Parathyroid adenoma (tissue), 2 donors: ENCODE results near the gene TAAR6.

Experiments
- H2AFZ ChIP-seq: fragments of 300-600 bp; sonication (generic); one replicate; pipeline ENCODE4 v1.7.0; 2017; ENCODE audit warnings: antibody characterized with exemption, mild to moderate bottlenecking
- H3K27ac ChIP-seq: fragments of 300-600 bp; sonication (generic); one replicate; pipeline ENCODE4 v1.7.0; 2017
- H3K27me3 ChIP-seq: fragments of 300-600 bp; sonication (generic); one replicate; pipeline ENCODE4 v1.7.0; 2017; ENCODE audit warnings: low read length; ENCODE audit not compliant: control insufficient read depth, insufficient read depth
- H3K36me3 ChIP-seq: fragments of 300-600 bp; sonication (generic); one replicate; pipeline ENCODE4 v1.7.0; 2017; ENCODE audit warnings: low read length; ENCODE audit not compliant: control insufficient read depth, insufficient read depth
- H3K4me1 ChIP-seq: fragments of 300-600 bp; sonication (generic); one replicate; pipeline ENCODE4 v1.7.0; 2017; ENCODE audit warnings: control low read depth
- H3K4me2 ChIP-seq: fragments of 300-600 bp; sonication (generic); one replicate; pipeline ENCODE4 v1.7.0; 2017; ENCODE audit warnings: low read length
- H3K4me3 ChIP-seq: fragments of 300-600 bp; sonication (generic); one replicate; pipeline ENCODE4 v1.7.0; 2017; ENCODE audit warnings: low read depth, low read length
- H3K79me2 ChIP-seq: fragments of 300-600 bp; sonication (generic); one replicate; pipeline ENCODE4 v1.7.0; 2017; ENCODE audit warnings: control low read depth
- H3K9ac ChIP-seq: fragments of 300-600 bp; sonication (generic); one replicate; pipeline ENCODE4 v1.7.0; 2017; ENCODE audit warnings: mild to moderate bottlenecking
- H3K9me3 ChIP-seq: fragments of 300-600 bp; sonication (generic); one replicate; pipeline ENCODE4 v1.7.0; 2017; ENCODE audit warnings: low read length; ENCODE audit not compliant: control insufficient read depth
- TF ChIP-seq, protein P1 (sequence below): fragments of 300-600 bp; sonication (generic); IDR thresholded peaks from one replicate; pipeline ENCODE4 v1.7.0; 2017; ENCODE audit warnings: antibody characterized with exemption, mild to moderate bottlenecking
- donor health status: primary hyperparathyroidism.

The TAAR6 gene

DNA sequence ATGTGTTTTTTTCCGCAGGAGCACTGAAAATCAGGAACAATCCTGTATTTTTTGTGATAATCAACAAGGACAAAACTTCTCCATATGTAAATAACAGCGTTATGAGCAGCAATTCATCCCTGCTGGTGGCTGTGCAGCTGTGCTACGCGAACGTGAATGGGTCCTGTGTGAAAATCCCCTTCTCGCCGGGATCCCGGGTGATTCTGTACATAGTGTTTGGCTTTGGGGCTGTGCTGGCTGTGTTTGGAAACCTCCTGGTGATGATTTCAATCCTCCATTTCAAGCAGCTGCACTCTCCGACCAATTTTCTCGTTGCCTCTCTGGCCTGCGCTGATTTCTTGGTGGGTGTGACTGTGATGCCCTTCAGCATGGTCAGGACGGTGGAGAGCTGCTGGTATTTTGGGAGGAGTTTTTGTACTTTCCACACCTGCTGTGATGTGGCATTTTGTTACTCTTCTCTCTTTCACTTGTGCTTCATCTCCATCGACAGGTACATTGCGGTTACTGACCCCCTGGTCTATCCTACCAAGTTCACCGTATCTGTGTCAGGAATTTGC is at the start of gene TAAR6:
Gene TAAR6, plus strand, starts transcription at position 102 of the 557 bp plus-strand sequence. Its CDS starts 0 bp downstream, at position 102.
- TF ChIP-seq, protein P1, sequence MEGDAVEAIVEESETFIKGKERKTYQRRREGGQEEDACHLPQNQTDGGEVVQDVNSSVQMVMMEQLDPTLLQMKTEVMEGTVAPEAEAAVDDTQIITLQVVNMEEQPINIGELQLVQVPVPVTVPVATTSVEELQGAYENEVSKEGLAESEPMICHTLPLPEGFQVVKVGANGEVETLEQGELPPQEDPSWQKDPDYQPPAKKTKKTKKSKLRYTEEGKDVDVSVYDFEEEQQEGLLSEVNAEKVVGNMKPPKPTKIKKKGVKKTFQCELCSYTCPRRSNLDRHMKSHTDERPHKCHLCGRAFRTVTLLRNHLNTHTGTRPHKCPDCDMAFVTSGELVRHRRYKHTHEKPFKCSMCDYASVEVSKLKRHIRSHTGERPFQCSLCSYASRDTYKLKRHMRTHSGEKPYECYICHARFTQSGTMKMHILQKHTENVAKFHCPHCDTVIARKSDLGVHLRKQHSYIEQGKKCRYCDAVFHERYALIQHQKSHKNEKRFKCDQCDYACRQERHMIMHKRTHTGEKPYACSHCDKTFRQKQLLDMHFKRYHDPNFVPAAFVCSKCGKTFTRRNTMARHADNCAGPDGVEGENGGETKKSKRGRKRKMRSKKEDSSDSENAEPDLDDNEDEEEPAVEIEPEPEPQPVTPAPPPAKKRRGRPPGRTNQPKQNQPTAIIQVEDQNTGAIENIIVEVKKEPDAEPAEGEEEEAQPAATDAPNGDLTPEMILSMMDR = no peak
- H3K9ac ChIP-seq = no peak within 1 kb of the TSS
- no peak within 1 kb of the TSS for H2AFZ ChIP-seq
- H3K36me3 ChIP-seq = no peaks in the 10 kb centered on the region
- no peaks in the 10 kb centered on the region for H3K9me3 ChIP-seq
- no peak within 1 kb of the TSS for H3K27ac ChIP-seq
- no peaks in the 10 kb centered on the region for H3K4me1 ChIP-seq
- no peaks in the 10 kb centered on the region for H3K79me2 ChIP-seq
- no peaks in the 10 kb centered on the region for H3K27me3 ChIP-seq
- H3K4me2 ChIP-seq = no peak within 1 kb of the TSS
- no peak within 1 kb of the TSS for H3K4me3 ChIP-seq

GRCh38 chr6:132520953-132521352 is 49.2 kb upstream of the TAAR6 start:
- TF ChIP-seq, protein P1 = no peak
- no peak overlapping the region for H3K9ac ChIP-seq
- no peaks in the 10 kb centered on the region for H3K27me3 ChIP-seq
- no peak overlapping the region for H2AFZ ChIP-seq
- no peaks in the 10 kb centered on the region for H3K9me3 ChIP-seq
- no peak overlapping the region for H3K4me2 ChIP-seq
- H3K4me1 ChIP-seq = no peaks in the 10 kb centered on the region
- no peaks in the 10 kb centered on the region for H3K36me3 ChIP-seq
- no peak overlapping the region for H3K27ac ChIP-seq
- no peak overlapping the region for H3K4me3 ChIP-seq
- H3K79me2 ChIP-seq = no peaks in the 10 kb centered on the region

DNA sequence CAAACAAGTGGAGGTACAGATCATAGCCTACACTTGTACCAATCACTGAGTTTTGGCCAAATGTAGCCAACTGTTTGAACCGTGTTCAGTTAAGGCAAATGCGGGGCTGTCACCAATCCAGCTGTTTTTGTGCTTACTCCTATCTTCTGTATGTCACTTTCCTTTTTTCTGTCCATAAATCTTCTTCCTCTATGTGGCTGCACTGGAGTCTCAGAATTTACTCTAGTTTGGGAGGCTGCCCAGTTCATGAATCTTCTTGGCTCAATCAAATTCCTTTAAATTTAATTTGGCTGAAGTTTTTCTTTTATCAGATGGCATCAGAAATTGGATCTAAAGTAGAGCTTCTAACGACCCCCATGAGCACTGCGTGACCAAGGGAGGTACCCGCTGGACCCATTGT is 45.5 kb upstream of the TAAR6 start:
- no peak overlapping the region for H3K27ac ChIP-seq
- no peaks in the 10 kb centered on the region for H3K79me2 ChIP-seq
- TF ChIP-seq, protein P1 = no peak
- H2AFZ ChIP-seq = no peak overlapping the region
- no peaks in the 10 kb centered on the region for H3K36me3 ChIP-seq
- no peak overlapping the region for H3K4me2 ChIP-seq
- no peaks in the 10 kb centered on the region for H3K4me1 ChIP-seq
- H3K9me3 ChIP-seq = no peaks in the 10 kb centered on the region
- no peak overlapping the region for H3K9ac ChIP-seq
- H3K4me3 ChIP-seq = no peak overlapping the region
- H3K27me3 ChIP-seq = no peaks in the 10 kb centered on the region

DNA sequence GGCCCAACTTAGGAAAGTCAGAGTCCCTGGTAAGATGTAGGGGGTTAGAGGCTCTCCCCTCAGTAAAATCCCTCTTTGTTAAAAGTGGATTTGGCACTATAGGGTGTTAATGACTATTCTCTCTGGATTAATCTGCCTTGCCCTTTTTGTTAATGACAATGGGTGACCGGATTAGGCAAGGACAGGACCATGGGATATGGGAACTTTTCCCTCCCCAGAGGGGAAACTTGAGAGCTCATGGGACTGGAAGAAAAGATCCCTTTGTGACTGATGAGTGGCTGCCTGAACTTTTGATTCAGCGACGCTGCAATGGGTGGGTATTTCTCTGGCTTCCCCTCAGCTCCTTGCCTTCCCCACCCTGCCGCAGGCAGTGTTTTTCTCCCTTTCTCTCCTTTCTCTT is 44.3 kb upstream of the TAAR6 start:
- no peaks in the 10 kb centered on the region for H3K36me3 ChIP-seq
- H3K27me3 ChIP-seq = no peaks in the 10 kb centered on the region
- H3K4me1 ChIP-seq = no peaks in the 10 kb centered on the region
- no peak overlapping the region for H3K4me3 ChIP-seq
- TF ChIP-seq, protein P1 = no peak
- H3K4me2 ChIP-seq = no peak overlapping the region
- no peak overlapping the region for H3K9ac ChIP-seq
- H3K27ac ChIP-seq = no peak overlapping the region
- H2AFZ ChIP-seq = no peak overlapping the region
- H3K9me3 ChIP-seq = no peaks in the 10 kb centered on the region
- H3K79me2 ChIP-seq = no peaks in the 10 kb centered on the region

- Histone ChIP-seq H3K27ac (no peak overlapping the region), H3K4me3 (no peak overlapping the region), H3K27me3 (no peaks in the 10 kb centered on the region), H3K4me2 (no peak overlapping the region), H2AFZ (no peak overlapping the region), H3K79me2 (no peaks in the 10 kb centered on the region), H3K36me3 (no peaks in the 10 kb centered on the region), H3K9ac (no peak overlapping the region), H3K4me1 (no peaks in the 10 kb centered on the region), H3K9me3 (no peaks in the 10 kb centered on the region)
- TF ChIP-seq, protein P1 = no peak
These were observed 43.7 kb upstream of the TAAR6 start for GRCh38 chr6:132526461-132526860.
